ENCODE results near the gene PAN3.

PAN3 gene

GRCh38 chr13:28338742-28339141, 200.4 kb downstream of the PAN3 start:
- no peak for DNase-seq

GRCh38 chr13:28339419-28339818, 201.1 kb downstream of the PAN3 start:
- peak; percentile 65 for DNase-seq

GRCh38 chr13:28340272-28340793, 202.0 kb downstream of the PAN3 start:
- DNase-seq: peak; percentile 21

- DNase-seq: no peak
Observed at GRCh38 chr13:28342251-28342650, 203.9 kb downstream of the PAN3 start.

- DNase-seq: no peak
Observed at GRCh38 chr13:28344163-28344562, 205.8 kb downstream of the PAN3 start.

Measured in HCEC 1CT (cell line).